ENCODE results near the gene ZNF552.
"Not testable (repeated sequence)": the region's sequence is repeated elsewhere in the genome, so short reads cannot be mapped to it uniquely, and the experiment has no call there.

DNA sequence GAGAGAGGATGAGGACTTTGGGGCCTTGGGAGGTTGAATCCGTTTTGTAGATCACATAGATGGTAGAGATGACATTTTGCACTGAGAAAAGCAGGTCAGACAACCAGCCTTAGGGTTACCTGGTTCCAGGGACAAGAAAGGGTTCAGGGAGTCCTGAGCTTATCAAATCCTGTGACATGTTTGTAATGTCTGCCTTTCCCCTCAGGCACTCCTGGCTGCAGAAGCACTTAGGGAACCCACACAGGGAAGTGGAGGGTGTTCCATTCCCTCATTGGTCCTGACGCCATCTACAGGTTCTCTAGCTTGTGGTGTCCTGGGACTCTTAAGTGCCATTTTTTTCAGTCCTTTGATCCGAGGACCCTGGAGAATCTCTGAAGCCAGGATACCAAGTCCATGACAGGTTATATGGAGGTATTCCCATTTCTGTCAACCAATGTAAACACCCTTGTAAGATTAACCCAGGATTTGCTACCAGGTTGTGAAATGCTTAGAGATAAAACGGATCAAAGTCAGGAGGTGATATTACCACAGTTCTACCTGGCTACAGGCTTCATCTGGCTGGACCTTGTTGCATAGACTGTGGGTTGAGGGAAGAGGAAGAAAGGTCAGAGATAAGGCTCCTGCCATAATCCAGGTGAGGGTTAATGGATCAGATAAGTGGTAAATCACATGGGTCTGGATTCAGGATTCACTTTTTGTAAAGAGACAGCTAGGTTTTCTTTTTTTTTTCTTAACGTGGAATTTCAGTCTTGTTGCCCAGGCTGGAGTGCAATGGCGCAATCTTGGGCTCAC, 37.3 kb upstream of the ZNF552 start:
- TF ChIP-seq, protein P1, sequence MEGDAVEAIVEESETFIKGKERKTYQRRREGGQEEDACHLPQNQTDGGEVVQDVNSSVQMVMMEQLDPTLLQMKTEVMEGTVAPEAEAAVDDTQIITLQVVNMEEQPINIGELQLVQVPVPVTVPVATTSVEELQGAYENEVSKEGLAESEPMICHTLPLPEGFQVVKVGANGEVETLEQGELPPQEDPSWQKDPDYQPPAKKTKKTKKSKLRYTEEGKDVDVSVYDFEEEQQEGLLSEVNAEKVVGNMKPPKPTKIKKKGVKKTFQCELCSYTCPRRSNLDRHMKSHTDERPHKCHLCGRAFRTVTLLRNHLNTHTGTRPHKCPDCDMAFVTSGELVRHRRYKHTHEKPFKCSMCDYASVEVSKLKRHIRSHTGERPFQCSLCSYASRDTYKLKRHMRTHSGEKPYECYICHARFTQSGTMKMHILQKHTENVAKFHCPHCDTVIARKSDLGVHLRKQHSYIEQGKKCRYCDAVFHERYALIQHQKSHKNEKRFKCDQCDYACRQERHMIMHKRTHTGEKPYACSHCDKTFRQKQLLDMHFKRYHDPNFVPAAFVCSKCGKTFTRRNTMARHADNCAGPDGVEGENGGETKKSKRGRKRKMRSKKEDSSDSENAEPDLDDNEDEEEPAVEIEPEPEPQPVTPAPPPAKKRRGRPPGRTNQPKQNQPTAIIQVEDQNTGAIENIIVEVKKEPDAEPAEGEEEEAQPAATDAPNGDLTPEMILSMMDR (IDR thresholded peaks at IDR 0.05), result not testable (repeated sequence)
- TF ChIP-seq POLR2A (IDR thresholded peaks at IDR 0.05), result not testable (repeated sequence)

Measured in heart left ventricle (tissue), 13 donors.